PC-9 (cell line): Measurements from ENCODE around the gene CCDC51. TPM values are rescaled to one million over a fixed set of nuclear protein-coding genes. Genes with fewer than 3 reads are reported as not detected.

ENCODE experiments used
- BruUV-seq: library from RNA; stranded (reverse); fragments of 400-500 nt; replicated peaks from 2 replicates; lab custom pipeline; 2021; lab: Mats Ljungman, UMichigan
- CTCF ChIA-PET: fragments of 300-600 bp; sonication (Branson Sonifier 250); formaldehyde crosslinking; loops from one replicate; lab custom pipeline; 2022; ENCODE audit warnings: antibody characterized with exemption; lab: Charles Lee
- POLR2A ChIA-PET: fragments of 300-600 bp; sonication (Branson Sonifier 250); formaldehyde crosslinking; loops from one replicate; lab custom pipeline; 2022; ENCODE audit warnings: antibody characterized with exemption; ENCODE audit not compliant: unreplicated experiment; lab: Charles Lee
- DNase-seq, 2 experiments: peaks; one replicate each; pipeline versions ENCODE4 v3.0.0 to v3.0.0-alpha.2; 2015 to 2022; ENCODE audit warnings: mixed read lengths in 1 of 2
- H2AFZ ChIP-seq: fragments of 200-600 bp; sonication (generic); 2 replicates; pipeline ENCODE4 v1.8.1; 2017; ENCODE audit warnings: antibody characterized with exemption
- H3F3A ChIP-seq: fragments of 200-600 bp; sonication (generic); 2 replicates; pipeline ENCODE4 v1.8.1; 2017; ENCODE audit warnings: antibody characterized with exemption, mild to moderate bottlenecking, low read depth; ENCODE audit not compliant: insufficient read depth
- H3K27ac ChIP-seq: fragments of 200-600 bp; sonication (generic); 2 replicates; pipeline ENCODE4 v1.6.1; 2016; ENCODE audit warnings: mixed run types
- H3K27me3 ChIP-seq: fragments of 200-600 bp; sonication (generic); 2 replicates; pipeline ENCODE4 v1.6.1; 2016; ENCODE audit warnings: low read depth, mixed run types; ENCODE audit not compliant: insufficient read depth
- H3K36me3 ChIP-seq: fragments of 200-600 bp; sonication (generic); 2 replicates; pipeline ENCODE4 v1.6.1; 2016; ENCODE audit warnings: low read depth, mixed run types
- H3K4me1 ChIP-seq: fragments of 200-600 bp; sonication (generic); replicated peaks from 2 replicates; pipeline ENCODE4 v1.6.1; 2016; ENCODE audit warnings: mixed run types; ENCODE audit not compliant: insufficient read depth
- H3K4me2 ChIP-seq: fragments of 200-600 bp; sonication (generic); 2 replicates; pipeline ENCODE4 v1.6.1; 2017; ENCODE audit warnings: mixed run types
- H3K4me3 ChIP-seq: fragments of 200-600 bp; sonication (generic); 2 replicates; pipeline ENCODE4 v1.6.1; 2016; ENCODE audit warnings: mixed run types
- H3K79me2 ChIP-seq: fragments of 200-600 bp; sonication (generic); 2 replicates; pipeline ENCODE4 v1.6.1; 2017; ENCODE audit warnings: low read depth, mixed run types
- H3K9me2 ChIP-seq: fragments of 200-600 bp; sonication (generic); 2 replicates; pipeline ENCODE4 v1.8.1; 2017; ENCODE audit warnings: mild to moderate bottlenecking; ENCODE audit not compliant: insufficient read depth
- H3K9me3 ChIP-seq: fragments of 200-600 bp; sonication (generic); 2 replicates; pipeline ENCODE4 v1.8.1; 2016; ENCODE audit warnings: low read depth; ENCODE audit not compliant: insufficient read depth
- H4K20me1 ChIP-seq: fragments of 200-600 bp; sonication (generic); 2 replicates; pipeline ENCODE4 v1.8.1; 2017; ENCODE audit not compliant: insufficient read depth
- EZH2 ChIP-seq: fragments of 200-600 bp; sonication (generic); IDR thresholded peaks from 2 replicates; pipeline ENCODE4 v1.8.0; 2017; ENCODE audit warnings: antibody characterized with exemption, low read depth
- intact Hi-C: fragments of 100-400 bp; cut with micrococcal nuclease; formaldehyde crosslinking; loops from one replicate; pipeline ENCODE4 v1.10.0; 2022; ENCODE audit not compliant: unreplicated experiment
- total RNA-seq: library from RNA; stranded (reverse); gene quantifications from 2 replicates; pipeline ENCODE4 v1.2.3, GENCODE V29; 2021
- TF ChIP-seq, protein P1 (sequence below): fragments of 200-600 bp; sonication (generic); conservative IDR thresholded peaks from 2 replicates; pipeline ENCODE4 v1.6.1; 2017; ENCODE audit warnings: mixed run types, antibody characterized with exemption, mild to moderate bottlenecking, moderate library complexity

CCDC51 gene
- total RNA-seq, 1 experiment from 2014 or later: 28.5 TPM

DNA sequence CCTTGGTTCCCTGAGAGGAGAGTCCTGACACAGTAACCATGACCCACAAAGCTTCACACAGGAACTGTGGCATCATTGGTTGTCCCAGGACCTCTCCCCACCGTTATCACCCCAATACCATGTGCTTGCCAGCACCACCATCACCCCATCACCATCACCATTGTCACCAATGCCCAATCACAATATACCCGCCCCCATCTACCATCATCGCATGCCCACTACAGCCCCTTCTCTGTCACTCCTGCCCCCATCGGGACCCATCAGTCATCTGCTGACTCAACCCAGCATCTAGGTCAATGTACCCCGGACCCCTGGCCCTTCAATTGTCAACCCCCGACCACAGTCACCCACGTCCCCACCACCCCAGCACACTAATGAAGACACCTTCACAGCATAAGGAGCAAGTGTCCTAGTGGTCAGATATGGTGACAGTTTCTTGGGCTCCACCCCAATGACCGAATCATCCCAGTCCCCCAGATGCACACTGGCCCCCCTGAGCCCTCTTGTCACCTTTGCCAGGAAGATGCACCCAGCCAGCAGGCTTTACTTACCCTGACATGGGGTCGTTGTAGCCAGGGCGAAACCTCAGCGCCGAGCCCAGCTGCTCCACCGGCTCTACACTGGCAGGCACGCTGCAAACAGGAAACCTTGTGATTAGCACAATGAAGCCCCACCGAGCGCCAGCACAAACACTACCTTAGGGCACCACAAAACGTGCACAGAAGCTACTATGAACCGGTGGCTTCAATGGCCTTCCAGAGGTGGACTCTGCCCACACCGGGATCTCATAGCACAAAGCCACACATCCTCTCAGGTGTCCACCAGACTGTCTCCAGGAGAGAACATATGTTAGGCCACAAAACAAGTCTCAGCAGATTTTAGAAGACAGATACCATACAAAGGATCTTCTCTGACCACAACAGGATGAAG lies 39.0 kb upstream of the CCDC51 start:
- Histone ChIP-seq H3K9me2 (no peaks in the 10 kb centered on the region), H3K9me3 (no peaks in the 10 kb centered on the region), H3K4me1 (no peaks in the 10 kb centered on the region), H3K36me3 (no peaks in the 10 kb centered on the region), H3K27me3 (no peaks in the 10 kb centered on the region), H4K20me1 (no peaks in the 10 kb centered on the region), H3K4me3 (no peak overlapping the region), H3K79me2 (no peaks in the 10 kb centered on the region), H3K4me2 (no peak overlapping the region), H3F3A (peaks cover under 1% of the 10 kb centered on the region; the same call in 1 of the 2 replicates), H2AFZ (no peak overlapping the region), H3K27ac (no peak overlapping the region)
- BruUV-seq: no TSS peak
- TF ChIP-seq, protein P1, sequence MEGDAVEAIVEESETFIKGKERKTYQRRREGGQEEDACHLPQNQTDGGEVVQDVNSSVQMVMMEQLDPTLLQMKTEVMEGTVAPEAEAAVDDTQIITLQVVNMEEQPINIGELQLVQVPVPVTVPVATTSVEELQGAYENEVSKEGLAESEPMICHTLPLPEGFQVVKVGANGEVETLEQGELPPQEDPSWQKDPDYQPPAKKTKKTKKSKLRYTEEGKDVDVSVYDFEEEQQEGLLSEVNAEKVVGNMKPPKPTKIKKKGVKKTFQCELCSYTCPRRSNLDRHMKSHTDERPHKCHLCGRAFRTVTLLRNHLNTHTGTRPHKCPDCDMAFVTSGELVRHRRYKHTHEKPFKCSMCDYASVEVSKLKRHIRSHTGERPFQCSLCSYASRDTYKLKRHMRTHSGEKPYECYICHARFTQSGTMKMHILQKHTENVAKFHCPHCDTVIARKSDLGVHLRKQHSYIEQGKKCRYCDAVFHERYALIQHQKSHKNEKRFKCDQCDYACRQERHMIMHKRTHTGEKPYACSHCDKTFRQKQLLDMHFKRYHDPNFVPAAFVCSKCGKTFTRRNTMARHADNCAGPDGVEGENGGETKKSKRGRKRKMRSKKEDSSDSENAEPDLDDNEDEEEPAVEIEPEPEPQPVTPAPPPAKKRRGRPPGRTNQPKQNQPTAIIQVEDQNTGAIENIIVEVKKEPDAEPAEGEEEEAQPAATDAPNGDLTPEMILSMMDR: no peak
- no peak for TF ChIP-seq EZH2
- ChIA-PET POLR2A (no interaction called here), CTCF (interaction anchor here (0.6 kb wide), 1 partner anchor 29 kb away, joined by 10 read pairs; no protein-coding TSS in a partner anchor)
- intact Hi-C loops: no loop called here
- DNase-seq: no peak

DNA sequence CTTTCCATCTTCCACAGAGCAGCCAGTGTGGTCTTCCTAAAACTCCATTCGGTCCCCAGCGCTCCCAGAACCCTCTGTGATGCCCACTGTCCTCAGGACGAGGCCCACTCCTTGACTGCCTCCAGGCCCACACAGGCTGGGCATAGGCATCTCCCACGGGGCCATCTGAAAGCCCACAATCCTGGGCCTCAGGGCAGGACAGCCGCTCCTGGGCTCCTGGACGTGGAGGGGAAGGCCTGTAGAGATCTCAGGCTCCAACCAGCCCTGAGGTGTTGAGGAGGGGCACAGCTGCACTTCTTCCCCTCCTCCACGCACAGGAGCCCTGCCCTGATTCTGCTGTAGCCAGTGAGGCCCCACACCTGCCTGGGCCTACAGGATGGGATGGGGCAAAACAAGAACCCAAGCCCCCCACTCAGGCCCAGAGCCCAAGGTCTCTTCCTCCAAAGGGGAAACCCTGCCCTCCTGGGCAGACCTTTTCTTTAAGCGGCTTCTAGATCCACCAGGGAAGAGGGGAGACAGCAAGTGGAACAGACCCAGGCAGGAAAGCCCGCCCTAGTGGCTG lies 38.1 kb upstream of the CCDC51 start:
- Histone ChIP-seq H3K36me3 (no peaks in the 10 kb centered on the region), H3K27me3 (no peaks in the 10 kb centered on the region), H3F3A (peaks cover 8% of the 10 kb centered on the region; the same call in 1 of the 2 replicates), H2AFZ (no peak overlapping the region), H4K20me1 (no peaks in the 10 kb centered on the region), H3K4me2 (no peak overlapping the region), H3K4me3 (no peak overlapping the region), H3K9me2 (no peaks in the 10 kb centered on the region), H3K27ac (no peak overlapping the region), H3K79me2 (no peaks in the 10 kb centered on the region), H3K9me3 (no peaks in the 10 kb centered on the region), H3K4me1 (peaks cover 7% of the 10 kb centered on the region; the same call in 1 of the 2 replicates)
- CTCF ChIA-PET: no interaction called here
- DNase-seq: no peak
- intact Hi-C loops: no loop called here
- TF ChIP-seq EZH2: no peak
- TF ChIP-seq, protein P1: no peak
- POLR2A ChIA-PET: no interaction called here
- BruUV-seq: no TSS peak

DNA sequence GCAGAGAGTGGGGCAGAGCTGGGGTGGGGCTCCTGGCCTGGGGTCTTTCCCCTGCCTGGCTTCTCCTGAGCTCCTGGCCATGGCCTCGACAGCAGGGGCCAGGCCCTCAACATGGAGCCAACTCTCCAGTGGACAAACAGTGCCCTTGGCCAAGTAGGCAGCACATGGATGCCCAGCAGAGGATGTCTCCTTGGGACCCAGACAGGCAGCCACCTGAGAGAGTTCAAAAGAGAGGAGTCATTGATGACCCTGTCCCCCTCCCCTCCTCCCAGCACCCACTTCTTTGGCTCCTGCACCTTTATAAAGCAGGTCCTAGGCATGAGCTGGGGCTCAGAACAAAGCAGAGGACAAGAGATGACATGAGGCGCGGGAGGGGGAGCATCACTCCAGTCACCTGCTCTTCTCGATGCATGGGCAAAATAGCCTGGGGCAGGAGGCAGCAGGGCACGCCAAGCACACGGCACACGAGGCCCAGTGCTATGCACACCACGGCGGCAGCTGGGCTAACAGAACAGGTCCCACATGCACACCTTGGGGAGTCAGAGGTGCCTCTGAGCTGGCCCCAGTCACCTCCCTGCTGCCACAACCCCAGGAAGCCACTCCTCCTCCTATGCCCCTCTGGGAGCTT lies 36.6 kb upstream of the CCDC51 start:
- no peak overlapping the region for H3K4me2 ChIP-seq
- H3K4me1 ChIP-seq: peaks cover 13% of the 10 kb centered on the region; the same call in 1 of the 2 replicates
- no peak for DNase-seq
- no peaks in the 10 kb centered on the region for H3K9me3 ChIP-seq
- ChIA-PET CTCF (no interaction called here), POLR2A (no interaction called here)
- TF ChIP-seq EZH2: no peak
- TF ChIP-seq, protein P1: no peak
- H3K36me3 ChIP-seq: no peaks in the 10 kb centered on the region
- no peak overlapping the region for H2AFZ ChIP-seq
- no TSS peak for BruUV-seq
- H3K27me3 ChIP-seq: no peaks in the 10 kb centered on the region
- no peaks in the 10 kb centered on the region for H4K20me1 ChIP-seq
- peaks cover 8% of the 10 kb centered on the region; the same call in 1 of the 2 replicates for H3F3A ChIP-seq
- H3K4me3 ChIP-seq: no peak overlapping the region
- no peaks in the 10 kb centered on the region for H3K9me2 ChIP-seq
- intact Hi-C loops: no loop called here
- peaks cover 7% of the 10 kb centered on the region for H3K79me2 ChIP-seq
- H3K27ac ChIP-seq: no peak overlapping the region
